Measurements from ENCODE around the gene DNAH14. TPM values are rescaled to one million over a fixed set of nuclear protein-coding genes. Genes with fewer than 3 reads are reported as not detected.

DNAH14 gene
- total RNA-seq (2012; rRNA removed) (2.7 and 9.2 TPM in 2 replicates), polyA plus RNA-seq (2012; rRNA removed) (2.8 and 3.6 TPM in 2 replicates), Bru-seq, nascent RNA (percentile 39 among the genes with signal in this experiment), BruChase-seq, experiment 1, labeled RNA remaining after a 6-hour chase (percentile 44 among the genes with signal in this experiment), BruChase-seq, experiment 2, labeled RNA remaining after a 2-hour chase (percentile 54 among the genes with signal in this experiment)
- 0.28 and 0.40 TPM in 2 replicates for polyA plus RNA-seq (2012; cell fraction: cytosol; rRNA removed)
- polyA plus RNA-seq (2012; cell fraction: nucleus; rRNA removed; ENCODE audit: low replicate concordance) = 0.51 and 4.7 TPM in 2 replicates
- long read RNA-seq, partial matches to known transcripts = 5 of 8 reads
- long read RNA-seq, other reads (novel, unspliced or antisense) = 1 of 8 reads

DNA sequence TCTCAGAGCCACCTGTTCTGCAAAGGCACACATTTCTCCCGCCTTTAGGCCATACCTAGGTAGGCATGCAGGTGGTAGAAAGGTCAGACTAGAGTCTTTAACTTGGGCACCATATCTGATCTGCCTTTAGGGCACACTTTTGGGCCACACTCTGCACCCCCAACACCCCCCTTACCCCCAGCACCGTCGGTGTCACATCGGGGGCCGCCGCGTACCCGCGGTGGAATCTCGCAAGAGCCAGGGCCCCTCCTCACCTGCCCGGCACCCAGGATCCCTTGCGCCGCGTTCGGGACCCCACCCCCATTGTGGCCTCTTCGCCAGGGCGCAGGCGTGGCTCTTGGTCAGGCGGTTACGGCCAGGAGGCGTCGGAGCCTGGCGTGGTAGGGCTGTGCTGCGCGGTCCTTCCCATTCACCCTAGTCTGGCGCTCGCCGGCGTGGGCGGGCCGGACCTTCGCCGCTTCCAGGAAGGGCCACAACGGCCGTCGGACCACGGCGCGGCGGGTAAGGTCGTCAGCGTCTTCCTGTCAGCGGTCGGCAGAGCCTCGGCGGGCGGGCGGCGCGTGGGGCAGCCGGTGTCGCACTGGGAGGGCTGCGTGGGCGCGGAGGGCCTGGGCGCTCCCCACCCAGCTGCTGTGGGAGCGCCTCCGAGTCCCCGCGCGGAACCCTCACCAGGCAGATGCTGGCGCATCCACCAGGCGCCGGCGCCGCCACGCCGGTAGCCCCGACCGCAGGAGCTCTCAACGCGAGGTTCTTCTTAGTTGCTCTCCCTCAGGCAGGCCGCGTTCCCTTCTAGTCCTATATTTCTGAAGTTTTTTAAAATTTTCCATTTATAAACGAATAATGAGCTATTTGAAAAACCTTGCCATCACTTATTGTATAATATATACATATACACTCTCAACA lies at the start of gene DNAH14:
TSS of gene DNAH14 (plus strand) at position 341 of the 903 bp plus-strand sequence. CDS start 23,028 bp downstream, outside the sequence.
- H3K27ac ChIP-seq (ENCODE audit: insufficient read depth, low read length) = peak within 1 kb of the TSS; percentile 18; the same call in 1 of the 2 replicates
- peak within 1 kb of the TSS; percentile 21; the same call in 1 of the 2 replicates for H4K91ac ChIP-seq (ENCODE audit: insufficient read depth, low read depth, low read length)
- ATAC-seq (ENCODE audit: low read depth) (peak; percentile 99), DNase-seq (peak; percentile 60)
- H4K8ac ChIP-seq (ENCODE audit: low read depth in 2 of 2, low read length in 2 of 2) = peak within 1 kb of the TSS; percentile 40 to 79; a peak in 2 of 4 replicates
- no peak within 1 kb of the TSS; the same call in 2 of the 3 replicates for H2BK15ac ChIP-seq (ENCODE audit: low read depth, low read length)
- peaks cover 3% of the 10 kb centered on the region; the same call in 1 of the 2 replicates for H3K9me3 ChIP-seq (ENCODE audit: control insufficient read depth, insufficient read depth, low read length)
- CTCF ChIA-PET = no interaction called here
- peak within 1 kb of the TSS; percentile 54; the same call in 1 of the 2 replicates for H3K4ac ChIP-seq (ENCODE audit: low read depth, low read length)
- no peak within 1 kb of the TSS; the same call in 1 of the 2 replicates for H3K56ac ChIP-seq (ENCODE audit: extremely low read depth, insufficient read depth, low read length)
- peaks cover 3% of the 10 kb centered on the region; the same call in 1 of the 2 replicates for H3K9me1 ChIP-seq (ENCODE audit: insufficient read depth, low read length)
- no peaks in the 10 kb centered on the region for H4K20me1 ChIP-seq (ENCODE audit: insufficient read depth, low read length)
- H2AK9ac ChIP-seq (replicated peaks; ENCODE audit: low read depth, low read length, poor library complexity) = peak within 1 kb of the TSS; percentile 78
- no TSS peak for BruUV-seq (replicated peaks)
- no peaks in the 10 kb centered on the region for H3K27me3 ChIP-seq (ENCODE audit: control insufficient read depth, insufficient read depth, low read length)
- dilution Hi-C loops (cut with HindIII; ENCODE audit: low sequenced_read_pairs, unreplicated experiment) (no loop called here), intact Hi-C loops (cut with micrococcal nuclease) (loop anchor here (10.0 kb wide), 2 partner anchors 495 to 1045 kb away; partner anchors contain the start of gene WDR26), in situ Hi-C loops (cut with MboI; ENCODE audit: low sequenced_read_pairs) (loop anchor here (5.0 kb wide), 1 partner anchor 417 kb away; no protein-coding TSS in a partner anchor)
- H3K4me3 ChIP-seq (ENCODE audit: insufficient read depth, low read depth, low read length) = peak within 1 kb of the TSS; percentile 52
- H2BK20ac ChIP-seq (ENCODE audit: low read depth, low read length) = no peak within 1 kb of the TSS
- H2BK120ac ChIP-seq (ENCODE audit: low read depth, low read length) = peak within 1 kb of the TSS; percentile 60; the same call in 1 of the 2 replicates
- peak within 1 kb of the TSS; percentile 4 for H2BK5ac ChIP-seq (ENCODE audit: low read depth, low read length, poor library complexity, severe bottlenecking)
- no peak within 1 kb of the TSS for H2AK5ac ChIP-seq (ENCODE audit: low read depth, low read length)
- no peaks in the 10 kb centered on the region for H3K4me1 ChIP-seq (ENCODE audit: control insufficient read depth, insufficient read depth, low read length)
- 1% methylated on average over 20 of the region's 75 CpGs; no CpG with 5 or more reads in 1 of the 2 experiments for WGBS, 2 experiments (ENCODE audit: extremely low coverage in 2 of 2, insufficient read length in 1 of 2)
- H3K4me2 ChIP-seq (ENCODE audit: low read depth, low read length) = peak within 1 kb of the TSS; percentile 63
- no peak within 1 kb of the TSS for H3K14ac ChIP-seq (replicated peaks; ENCODE audit: low read depth, low read length)
- no peak within 1 kb of the TSS for H3K23ac ChIP-seq (ENCODE audit: low read depth, low read length)
- H3K18ac ChIP-seq (ENCODE audit: low read depth, low read length) = no peak within 1 kb of the TSS
- H3K9ac ChIP-seq (ENCODE audit: low read depth, low read length) = peak within 1 kb of the TSS; percentile 19; the same call in 1 of the 2 replicates
- no peaks in the 10 kb centered on the region for H3K79me1 ChIP-seq (ENCODE audit: low read depth in 1 of 2, low read length in 2 of 2)
- no peak within 1 kb of the TSS for H4K5ac ChIP-seq (ENCODE audit: low read depth, low read length)
- peak within 1 kb of the TSS; percentile 99 for H2AFZ ChIP-seq (replicated peaks; ENCODE audit: low read length, poor library complexity)
- POLR2A ChIA-PET (ENCODE audit: unreplicated experiment) = no interaction called here
- 0 out of 2 replicates have a peak, but pooled peaks have one; percentile 28 for TF ChIP-seq POLR2A (IDR thresholded peaks at IDR 0.05; ENCODE audit: low read depth, low read length)
- no peak for TF ChIP-seq SMC3 (IDR thresholded peaks at IDR 0.05; ENCODE audit: low read depth, low read length)
- peak; percentile 37; the same call in 1 of the 2 replicates for TF ChIP-seq MXI1 (IDR thresholded peaks at IDR 0.05; ENCODE audit: borderline replicate concordance, low read depth, low read length)
- TF ChIP-seq, protein P1, sequence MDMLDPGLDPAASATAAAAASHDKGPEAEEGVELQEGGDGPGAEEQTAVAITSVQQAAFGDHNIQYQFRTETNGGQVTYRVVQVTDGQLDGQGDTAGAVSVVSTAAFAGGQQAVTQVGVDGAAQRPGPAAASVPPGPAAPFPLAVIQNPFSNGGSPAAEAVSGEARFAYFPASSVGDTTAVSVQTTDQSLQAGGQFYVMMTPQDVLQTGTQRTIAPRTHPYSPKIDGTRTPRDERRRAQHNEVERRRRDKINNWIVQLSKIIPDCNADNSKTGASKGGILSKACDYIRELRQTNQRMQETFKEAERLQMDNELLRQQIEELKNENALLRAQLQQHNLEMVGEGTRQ (IDR thresholded peaks at IDR 0.05; ENCODE audit: low read depth, low read length) = 0 out of 2 replicates have a peak, but pooled peaks have one; percentile 3
- TF ChIP-seq RAD21 (IDR thresholded peaks at IDR 0.05; ENCODE audit: low read length) = no peak
- no peaks in the 10 kb centered on the region for H3K36me3 ChIP-seq (ENCODE audit: control insufficient read depth, insufficient read depth, low read length)

All from IMR-90 (cell line).